Activated CD4-positive, alpha-beta T cell treated with anti-CD3 and anti-CD28 coated beads for 24 hours (primary cell): Measurements from ENCODE around the gene SSTR4.
"Not testable (repeated sequence)": the region's sequence is repeated elsewhere in the genome, so short reads cannot be mapped to it uniquely, and the experiment has no call there.

Experiments used
- DNase-seq, 2 donors: peaks; one replicate each; pipeline ENCODE4 v3.0.0-alpha.2; 2020; ENCODE audit warnings: low read depth in 2 of 2

The SSTR4 gene, protein sequence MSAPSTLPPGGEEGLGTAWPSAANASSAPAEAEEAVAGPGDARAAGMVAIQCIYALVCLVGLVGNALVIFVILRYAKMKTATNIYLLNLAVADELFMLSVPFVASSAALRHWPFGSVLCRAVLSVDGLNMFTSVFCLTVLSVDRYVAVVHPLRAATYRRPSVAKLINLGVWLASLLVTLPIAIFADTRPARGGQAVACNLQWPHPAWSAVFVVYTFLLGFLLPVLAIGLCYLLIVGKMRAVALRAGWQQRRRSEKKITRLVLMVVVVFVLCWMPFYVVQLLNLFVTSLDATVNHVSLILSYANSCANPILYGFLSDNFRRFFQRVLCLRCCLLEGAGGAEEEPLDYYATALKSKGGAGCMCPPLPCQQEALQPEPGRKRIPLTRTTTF

DNA sequence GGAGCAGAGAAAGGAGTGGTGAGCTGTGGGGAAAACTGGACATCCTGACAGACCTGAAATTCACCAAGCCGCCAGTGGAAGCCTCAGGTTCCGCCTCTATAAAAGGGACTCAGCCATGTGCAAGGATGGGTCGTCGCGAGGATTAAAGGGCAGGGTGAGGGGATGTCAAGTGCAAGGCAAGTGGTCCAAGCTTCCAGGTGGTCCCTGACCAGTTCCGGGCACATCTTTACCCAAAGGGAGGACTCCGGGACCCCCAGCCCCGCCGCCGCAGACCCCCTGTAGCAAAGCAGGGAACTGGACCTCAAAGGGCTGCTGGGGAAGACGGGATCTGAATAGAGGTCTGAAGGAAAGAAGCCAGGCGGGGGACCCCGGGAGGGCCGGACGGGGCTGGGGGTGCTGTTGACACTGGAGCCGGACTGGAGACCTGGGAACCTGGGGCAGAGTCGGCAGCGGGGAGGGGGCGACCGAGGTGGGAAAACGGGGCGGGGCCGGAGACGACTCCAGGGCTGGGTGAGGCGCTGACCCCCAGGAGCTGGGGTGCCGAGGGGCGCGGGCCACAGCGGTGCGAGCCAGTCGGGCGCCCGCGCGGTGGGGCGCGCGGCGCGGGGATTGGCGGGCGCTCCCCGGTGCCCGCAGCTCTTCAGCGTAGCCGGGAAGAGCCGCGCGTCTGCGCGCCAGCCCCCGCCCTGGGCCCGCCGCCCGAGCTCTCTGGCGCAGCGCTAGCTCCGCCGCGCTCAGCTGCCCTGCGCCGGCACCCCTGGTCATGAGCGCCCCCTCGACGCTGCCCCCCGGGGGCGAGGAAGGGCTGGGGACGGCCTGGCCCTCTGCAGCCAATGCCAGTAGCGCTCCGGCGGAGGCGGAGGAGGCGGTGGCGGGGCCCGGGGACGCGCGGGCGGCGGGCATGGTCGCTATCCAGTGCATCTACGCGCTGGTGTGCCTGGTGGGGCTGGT lies at the start of gene SSTR4:
Gene SSTR4 (plus strand): TSS at position 592 of the 951 bp plus-strand sequence. CDS start 172 bp downstream, at position 764.
- no peak for DNase-seq

DNA sequence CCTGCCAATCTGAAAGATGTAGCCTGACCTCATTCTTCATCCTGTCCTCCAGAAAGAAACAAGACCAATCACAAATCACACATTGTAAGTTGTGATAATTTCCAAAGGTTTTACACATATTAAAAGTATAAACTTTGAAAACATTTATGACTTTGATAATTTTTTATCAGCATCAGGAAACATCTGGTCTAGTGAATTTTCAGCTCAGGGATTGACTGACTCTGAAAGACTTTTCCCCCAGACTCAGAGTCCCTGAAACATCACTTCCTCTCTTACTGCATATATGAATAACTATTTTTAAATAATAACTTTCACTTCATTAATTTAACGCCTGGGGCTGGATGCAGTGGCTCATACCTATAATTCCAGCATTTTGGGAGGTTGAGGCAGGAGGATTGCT lies 48.5 kb upstream of the SSTR4 start:
- DNase-seq = no peak

DNA sequence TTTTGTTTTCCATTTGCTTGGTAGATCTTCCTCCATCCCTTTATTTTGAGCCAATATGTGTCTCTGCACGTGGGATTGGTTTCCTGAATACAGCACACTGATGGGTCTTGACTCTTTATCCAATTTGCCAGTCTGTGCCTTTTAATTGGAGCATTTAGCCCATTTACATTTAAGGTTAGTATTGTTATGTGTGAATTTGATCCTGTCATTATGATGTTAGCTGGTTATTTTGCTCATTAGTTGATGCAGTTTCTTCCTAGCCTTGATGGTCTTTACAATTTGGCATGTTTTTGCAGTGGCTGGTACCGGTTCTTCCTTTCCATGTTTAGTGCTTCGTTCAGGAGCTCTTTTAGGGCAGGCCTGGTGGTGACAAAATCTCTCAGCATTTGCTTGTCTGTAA lies 43.7 kb upstream of the SSTR4 start:
- not testable (repeated sequence) for DNase-seq

DNA sequence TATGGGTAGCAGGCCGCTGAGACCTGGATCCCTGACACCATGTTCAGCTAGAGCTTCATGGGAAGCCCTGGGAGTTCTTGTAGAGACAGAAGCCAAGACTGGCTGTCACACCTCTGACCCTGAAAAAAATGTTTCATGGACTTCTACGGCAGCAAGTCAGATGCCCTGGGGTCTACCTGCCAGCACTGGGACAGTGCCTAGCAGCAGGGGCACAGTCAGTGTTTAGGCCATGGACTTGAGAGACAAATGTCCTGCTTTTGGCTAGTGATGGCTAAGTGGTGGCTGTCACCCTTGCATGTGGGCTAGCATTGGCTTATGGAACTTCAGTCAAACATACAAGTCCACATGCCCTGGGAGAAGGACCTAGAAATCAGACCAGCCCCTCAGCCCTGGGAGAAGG lies 41.3 kb upstream of the SSTR4 start:
- DNase-seq = no peak

DNA sequence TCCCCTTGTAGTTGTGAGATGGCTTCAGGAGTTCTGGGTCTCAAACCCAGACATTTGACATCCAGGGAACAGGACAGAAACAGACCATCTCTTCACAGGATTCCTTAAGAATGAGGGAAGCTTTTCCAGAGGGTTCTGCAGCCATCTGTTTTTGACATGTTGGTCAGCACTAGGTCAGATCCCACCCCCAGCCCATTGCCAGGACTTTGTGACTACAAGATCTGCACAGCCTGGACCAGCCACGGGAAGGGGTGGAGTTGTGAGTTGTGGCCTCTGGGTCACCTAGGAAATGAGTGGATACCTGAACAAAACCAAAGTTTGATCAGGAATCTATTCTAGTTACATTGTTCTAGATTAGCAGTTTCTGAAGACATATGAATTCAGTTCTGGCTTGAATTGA lies 39.2 kb upstream of the SSTR4 start:
- DNase-seq = no peak

DNA sequence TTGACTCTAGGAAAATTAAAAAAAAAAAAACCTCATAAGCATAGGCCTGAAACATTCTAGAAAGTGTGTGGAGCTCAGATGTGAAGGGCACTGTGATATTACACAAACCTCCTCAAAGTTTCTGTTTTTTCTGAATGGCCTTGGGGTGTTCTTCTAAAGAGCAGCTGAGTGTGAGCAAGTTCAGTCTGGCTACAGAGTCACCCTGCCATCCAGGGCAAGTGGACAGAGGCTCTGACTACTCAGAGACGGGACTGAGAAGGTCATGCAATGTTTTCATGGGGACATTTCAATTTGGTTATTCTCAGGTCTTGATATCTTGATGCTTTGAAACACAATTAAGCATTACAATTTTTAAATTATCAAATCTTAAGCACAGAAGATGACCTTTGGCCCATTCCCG lies 36.6 kb upstream of the SSTR4 start:
- no peak for DNase-seq

DNA sequence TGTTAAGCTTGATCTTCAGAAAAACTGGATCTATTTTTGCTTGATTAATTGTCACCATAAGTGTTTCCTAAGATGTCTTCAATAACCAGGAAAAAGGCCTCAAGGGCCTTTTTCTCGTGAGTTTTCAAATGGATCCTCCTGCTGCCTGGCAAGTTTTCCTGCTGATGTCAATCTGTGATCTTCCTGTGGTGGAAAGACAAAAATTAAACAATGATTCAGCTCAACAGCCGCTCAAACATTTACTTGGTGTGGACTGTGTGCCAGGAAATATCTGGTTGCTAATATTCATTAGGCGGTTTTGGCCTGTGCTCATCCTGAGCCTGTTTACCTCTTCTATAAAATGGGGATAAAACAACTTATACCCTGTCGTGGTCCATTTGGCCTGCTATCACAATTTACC lies 35.4 kb upstream of the SSTR4 start:
- no peak for DNase-seq

DNA sequence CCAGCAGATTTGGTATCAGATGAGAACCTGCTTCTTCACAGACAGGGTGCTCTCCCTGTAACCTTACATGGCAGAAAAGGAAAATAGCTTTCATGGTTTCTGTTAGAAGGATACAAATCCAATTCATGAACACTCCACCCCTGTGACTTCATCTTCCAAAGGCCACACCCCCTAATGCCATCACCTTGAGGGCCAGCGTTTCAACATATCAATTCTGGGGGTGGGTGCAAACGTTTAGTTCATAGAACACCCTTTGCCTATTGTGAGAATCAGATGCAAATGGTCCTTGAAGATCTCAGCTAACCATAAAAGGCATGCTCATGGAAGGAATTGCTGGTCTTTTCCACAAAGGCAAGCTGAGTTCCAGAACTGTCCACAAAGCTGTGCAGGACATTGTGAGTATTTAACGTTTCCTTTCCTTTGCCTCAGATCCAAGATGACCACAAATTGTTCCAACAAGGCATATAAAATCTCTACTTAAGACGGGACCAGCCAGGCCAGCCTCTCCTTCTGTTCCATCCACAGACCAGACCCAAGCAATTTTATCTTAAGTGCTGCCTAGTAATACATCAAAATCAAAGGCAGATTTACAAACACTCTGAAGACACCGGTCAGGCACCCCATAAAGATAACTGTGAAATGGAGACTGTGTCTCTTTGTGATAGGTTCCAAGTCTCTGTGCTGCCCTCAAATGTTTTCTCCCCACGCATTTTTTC lies 34.7 kb upstream of the SSTR4 start:
- DNase-seq = no peak

DNA sequence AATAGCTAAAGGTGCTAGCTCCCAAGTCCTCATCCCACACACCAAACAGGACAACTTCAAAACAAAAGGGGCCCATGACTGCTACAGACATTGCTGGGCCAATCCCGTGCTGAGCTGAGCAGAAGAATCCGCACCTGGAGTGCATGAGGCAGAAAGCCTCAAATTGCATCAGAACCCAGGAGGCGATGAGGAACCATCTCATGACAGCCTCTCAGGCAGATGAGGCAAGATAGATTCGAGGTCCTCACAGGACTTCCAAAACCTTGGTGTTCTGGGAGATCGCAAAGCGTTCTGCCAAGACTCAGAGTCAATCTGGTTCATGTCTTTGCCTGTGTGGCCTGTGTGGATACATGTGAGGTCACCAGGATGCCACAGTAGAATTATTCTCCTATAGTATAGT lies 32.8 kb upstream of the SSTR4 start:
- DNase-seq = no peak

DNA sequence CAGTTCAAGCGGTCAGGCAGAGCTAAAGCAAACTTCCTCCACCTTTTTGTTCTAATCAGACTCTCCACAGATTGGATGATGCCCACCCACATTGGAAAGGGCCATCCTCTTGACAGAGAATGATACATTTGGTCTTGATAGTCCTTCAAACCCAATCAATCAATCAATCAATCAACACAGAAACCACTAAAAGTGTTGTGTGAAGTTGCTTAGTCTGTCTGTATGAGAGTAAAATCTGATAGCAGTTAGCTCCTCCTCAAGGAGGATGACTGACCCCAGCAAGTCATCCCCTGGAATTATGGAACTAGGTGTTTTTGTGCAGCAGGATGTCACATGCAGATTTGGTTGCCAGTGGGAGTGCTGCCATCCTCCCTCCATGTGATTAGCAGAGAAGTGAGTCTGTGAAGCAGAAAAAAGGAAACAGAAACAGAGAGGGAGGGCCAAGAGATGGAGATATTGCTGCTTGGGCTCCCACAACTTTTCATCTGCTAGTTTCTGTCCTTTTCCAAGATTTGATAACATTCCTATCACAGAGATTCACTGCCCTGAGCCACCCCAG lies 32.0 kb upstream of the SSTR4 start:
- no peak for DNase-seq

DNA sequence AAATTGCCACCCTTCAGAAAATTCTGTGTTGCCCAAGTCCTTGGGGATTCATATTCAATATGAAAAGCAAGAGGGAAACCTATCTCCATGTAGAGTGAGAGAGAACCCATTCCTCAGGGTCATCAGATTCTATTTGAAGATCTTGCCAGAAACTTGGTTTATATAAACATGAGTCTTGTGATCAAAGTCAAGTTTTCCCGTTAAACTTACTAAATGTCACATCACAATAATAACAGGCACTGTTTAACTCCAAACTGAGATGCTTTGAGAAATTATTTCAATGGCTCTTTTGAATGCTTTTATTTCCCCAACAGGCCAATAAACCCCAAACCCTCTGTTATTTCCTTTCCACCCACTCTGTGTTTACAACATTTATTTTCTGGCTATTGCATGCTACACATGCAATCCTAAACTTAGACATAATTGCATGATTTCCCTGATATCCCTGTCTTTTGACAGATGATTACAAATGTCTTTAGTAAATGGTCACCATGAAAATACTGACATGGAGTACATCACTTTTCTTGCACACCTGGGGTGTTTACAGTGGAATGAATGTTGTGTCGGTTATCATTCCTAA lies 31.1 kb upstream of the SSTR4 start:
- DNase-seq = no peak

DNA sequence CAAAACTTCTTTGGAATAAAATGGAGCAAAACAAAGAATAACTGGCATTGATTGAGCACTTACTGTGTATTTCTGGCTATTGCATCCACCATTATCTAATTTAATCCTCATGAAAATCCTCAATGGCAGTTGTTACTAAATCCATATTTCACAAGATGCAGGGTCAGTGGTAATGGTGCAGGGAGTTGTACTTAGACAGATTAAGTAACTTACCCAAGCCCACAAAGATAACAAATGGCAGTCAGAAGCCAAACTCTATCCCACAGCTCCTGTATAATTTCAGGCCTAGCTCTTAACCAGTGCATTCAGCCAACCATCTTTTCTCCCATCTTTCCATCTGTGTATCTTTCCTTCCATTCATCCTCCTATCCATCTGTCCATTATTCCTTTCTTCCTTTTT lies 29.3 kb upstream of the SSTR4 start:
- DNase-seq = no peak

DNA sequence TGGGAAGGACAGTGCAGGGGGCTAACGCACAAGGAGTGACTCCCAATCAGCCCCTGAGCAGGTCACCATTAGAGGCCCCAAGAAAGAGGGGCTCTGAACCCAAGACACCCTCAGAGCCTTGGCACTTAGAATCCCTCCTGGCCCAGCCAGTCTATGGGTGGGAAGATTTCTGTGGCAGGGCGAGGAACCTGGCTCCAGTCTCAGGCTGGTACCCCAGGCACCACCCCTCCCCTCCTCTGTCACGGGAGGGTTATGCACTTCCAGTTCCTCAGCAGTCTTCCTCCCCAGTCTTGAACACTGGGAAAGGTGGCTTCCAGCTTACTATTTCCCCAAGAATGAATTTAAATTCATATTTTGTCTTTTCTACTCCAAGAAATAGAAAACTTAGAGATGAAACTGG lies 27.6 kb upstream of the SSTR4 start:
- no peak for DNase-seq

DNA sequence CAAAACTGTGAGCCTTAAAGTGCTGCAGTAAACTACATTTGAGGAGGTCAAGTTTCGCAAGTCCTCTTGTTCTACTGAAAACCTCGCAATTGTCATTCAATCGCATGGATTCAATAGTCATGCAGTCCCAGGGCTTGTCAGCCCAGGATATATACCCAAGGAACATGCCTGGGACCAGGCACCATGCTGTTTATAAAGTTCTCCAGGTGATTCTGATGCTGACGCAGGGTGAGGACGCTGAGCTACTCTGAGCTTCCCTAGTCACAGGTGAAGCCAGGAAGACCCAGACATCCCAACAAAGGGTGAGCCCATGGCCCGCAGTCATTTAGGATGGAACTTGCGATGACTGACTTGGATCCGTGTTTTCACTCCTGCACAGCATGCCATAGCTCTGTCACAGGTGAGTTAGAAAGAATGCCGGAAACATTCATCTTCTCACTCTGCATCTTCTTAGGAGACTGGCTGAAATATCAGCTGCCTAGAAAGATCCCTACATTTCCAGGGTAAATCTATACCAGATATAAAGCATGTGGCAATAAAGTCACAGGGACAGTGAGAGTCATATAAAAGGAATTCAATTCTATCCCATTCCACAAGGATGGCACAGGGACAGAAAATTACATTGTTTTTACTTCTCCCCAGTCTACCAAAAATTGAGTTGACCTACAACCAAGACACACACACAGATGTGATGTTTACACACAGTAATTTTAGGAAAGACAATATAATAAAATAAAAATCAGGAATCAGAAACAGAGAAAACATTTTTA lies 27.0 kb upstream of the SSTR4 start:
- no peak for DNase-seq

DNA sequence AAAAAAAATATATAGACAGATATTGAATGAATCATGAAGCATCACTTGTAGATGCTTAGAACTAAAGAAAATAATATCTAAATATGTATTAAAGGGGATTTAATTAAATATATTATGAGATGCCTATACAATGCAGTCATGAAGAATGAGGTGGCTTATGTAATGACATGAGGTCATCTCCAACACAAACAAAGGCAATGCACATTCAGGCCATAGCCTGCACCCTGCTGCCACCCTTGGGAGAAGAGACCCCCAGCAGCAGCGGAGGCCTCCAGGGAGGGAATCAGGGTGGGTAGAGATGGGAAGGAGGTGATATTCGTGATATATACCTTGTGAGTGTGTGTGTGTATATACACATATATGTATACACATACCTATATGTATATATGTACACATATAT lies 26.4 kb upstream of the SSTR4 start:
- DNase-seq = no peak

DNA sequence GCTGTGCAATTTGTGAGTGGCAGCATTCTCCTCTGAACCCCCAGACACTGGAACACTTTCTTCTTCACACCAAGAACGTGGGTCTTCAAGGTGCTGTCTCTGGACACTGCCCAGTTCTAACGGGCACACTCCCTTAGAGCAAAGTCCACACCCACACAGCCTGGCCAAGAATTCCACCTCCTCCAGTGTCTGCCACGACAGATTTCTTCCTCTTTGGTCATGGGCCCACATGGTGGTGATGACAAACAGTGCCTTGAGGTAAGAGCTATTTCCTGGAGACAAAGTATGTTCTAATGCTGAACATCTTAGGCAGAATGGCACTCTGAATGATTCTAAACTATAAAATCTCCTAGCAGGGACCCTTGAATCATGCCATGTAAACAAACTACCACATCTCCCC lies 25.5 kb upstream of the SSTR4 start:
- no peak for DNase-seq

DNA sequence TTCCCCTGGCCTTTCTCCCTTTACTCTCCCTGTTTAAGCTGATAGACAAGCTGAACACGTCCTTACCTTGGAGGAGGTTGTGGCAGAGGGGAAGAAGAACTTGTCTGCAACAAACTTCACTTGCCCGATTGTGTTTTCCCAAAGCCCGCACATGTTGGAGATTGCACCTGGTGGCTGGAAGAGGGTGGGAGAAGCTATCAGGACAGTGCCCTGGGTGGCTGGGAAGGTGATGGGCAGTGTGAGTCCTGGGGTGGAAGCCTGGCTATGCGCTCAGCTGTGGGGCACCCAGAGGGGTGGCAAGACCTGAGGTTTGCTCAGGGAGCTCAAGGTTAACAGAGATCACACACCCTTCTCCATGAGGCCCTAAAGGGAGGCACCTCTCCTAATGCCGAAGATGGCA lies 25.0 kb upstream of the SSTR4 start:
- DNase-seq = no peak

DNA sequence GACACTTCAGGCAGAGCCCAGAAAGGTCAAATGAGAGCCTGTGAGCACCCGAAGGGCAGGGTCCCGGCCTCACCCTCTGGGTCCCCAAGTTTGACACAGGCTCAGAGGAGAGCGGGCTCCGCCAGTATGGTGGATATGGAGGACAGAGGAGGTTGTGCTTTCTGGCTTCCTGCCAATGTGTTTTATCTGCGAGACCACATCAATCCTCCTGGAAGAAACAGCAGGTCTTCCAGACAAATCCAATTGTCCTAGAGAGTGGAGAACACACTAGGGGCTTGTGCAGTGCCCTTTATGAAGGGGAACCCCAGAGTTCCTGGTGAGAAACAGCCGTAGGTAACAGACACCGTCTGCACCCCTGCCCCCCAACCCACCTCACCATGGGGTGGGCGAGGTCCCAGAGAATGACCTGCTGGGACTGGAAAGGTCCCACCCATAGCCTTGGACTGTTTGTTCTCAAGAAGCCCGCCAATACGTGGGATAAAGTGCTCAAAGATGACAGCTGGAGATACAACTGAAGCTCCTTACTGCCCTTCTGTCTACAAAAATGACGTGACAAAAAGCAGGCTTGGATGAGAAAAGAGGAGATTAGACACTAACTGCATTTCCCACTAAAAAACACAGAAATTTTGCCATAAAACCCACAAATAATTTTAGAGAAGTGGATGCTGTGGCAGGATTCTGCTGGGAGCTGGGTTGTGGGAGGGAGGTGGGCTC lies 23.9 kb upstream of the SSTR4 start:
- no peak for DNase-seq

DNA sequence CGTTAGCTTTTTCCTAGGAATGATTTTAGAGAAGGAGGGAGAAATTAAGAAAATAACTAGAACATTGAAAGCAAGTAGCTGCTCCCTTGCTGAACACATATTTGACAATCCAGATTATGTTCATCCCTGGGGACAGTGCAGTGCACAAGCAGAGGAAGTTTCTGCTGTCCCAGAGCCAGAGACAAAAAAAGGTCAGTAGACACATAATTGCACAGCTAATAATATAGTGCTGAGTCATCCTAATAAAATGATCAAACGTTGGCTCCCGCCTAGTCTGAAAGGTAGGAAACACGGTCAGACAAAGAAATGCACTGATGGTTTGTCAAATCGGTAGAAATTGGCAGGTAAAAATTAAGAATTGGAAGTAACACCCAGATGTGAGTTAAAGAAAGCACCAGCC lies 21.7 kb upstream of the SSTR4 start:
- DNase-seq = no peak

DNA sequence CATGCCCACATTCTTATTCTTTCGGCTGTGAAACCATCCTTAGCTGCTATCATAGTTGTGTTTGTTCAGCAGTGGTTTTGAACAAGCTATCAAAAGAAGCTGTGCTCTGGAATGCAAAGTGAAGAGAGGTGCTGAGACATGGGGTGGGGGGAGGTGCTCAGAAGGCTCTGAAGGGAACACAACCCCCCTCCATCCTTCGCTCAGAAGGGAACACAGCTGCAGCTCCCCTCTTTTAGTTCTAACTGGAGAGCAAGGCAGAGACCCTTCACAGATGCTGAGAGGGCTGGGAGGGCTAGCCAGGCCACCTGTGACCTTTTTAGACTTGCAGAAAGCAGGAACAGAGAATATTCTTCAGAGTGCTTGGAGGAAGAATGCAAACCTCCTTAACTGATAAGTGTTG lies 17.6 kb upstream of the SSTR4 start:
- DNase-seq = no peak
